ENCODE results near the gene NSUN3.
"Not testable (repeated sequence)": the region's sequence is repeated elsewhere in the genome, so short reads cannot be mapped to it uniquely, and the experiment has no call there.

NSUN3 gene

GRCh38 chr3:94062513-94063404, at the start of gene NSUN3, which contains the start of gene DHFR2:
Gene NSUN3, plus strand, starts transcription at chr3:94063061. Its CDS starts 66 bp downstream, at chr3:94063127.
Gene DHFR2, minus strand, starts transcription at chr3:94062916. Its CDS starts 1,405 bp downstream, at chr3:94061511.
- DNase-seq (ENCODE audit: low read depth): peak; percentile 96

- DNase-seq (ENCODE audit: low read depth): no peak
Measured at GRCh38 chr3:94015025-94015424, 47.8 kb upstream of the NSUN3 start.

GRCh38 chr3:94019659-94020058, 43.2 kb upstream of the NSUN3 start:
- no peak for DNase-seq (ENCODE audit: low read depth)

- DNase-seq (ENCODE audit: low read depth): no peak
Measured at GRCh38 chr3:94020293-94020692, 42.6 kb upstream of the NSUN3 start.

GRCh38 chr3:94024385-94024784, 38.5 kb upstream of the NSUN3 start:
- DNase-seq (ENCODE audit: low read depth): no peak

GRCh38 chr3:94026623-94027022, 36.2 kb upstream of the NSUN3 start:
- no peak for DNase-seq (ENCODE audit: low read depth)

GRCh38 chr3:94028093-94028837, 34.6 kb upstream of the NSUN3 start, which contains the start of gene STX19:
Gene STX19, minus strand, starts transcription at chr3:94028597. Its CDS starts 13,328 bp downstream, at chr3:94015269.
- DNase-seq (ENCODE audit: low read depth): no peak

- peak; percentile 11 for DNase-seq (ENCODE audit: low read depth)
Measured at GRCh38 chr3:94036909-94037507, 25.9 kb upstream of the NSUN3 start.

- no peak for DNase-seq (ENCODE audit: low read depth)
Measured at GRCh38 chr3:94043285-94043684, 19.6 kb upstream of the NSUN3 start.

- DNase-seq (ENCODE audit: low read depth): not testable (repeated sequence)
Measured at GRCh38 chr3:94044100-94044936, 18.5 kb upstream of the NSUN3 start.

- no peak for DNase-seq (ENCODE audit: low read depth)
Measured at GRCh38 chr3:94046533-94046932, 16.3 kb upstream of the NSUN3 start.

GRCh38 chr3:94049267-94049666, 13.6 kb upstream of the NSUN3 start:
- no peak for DNase-seq (ENCODE audit: low read depth)

GRCh38 chr3:94050546-94050945, 12.3 kb upstream of the NSUN3 start:
- no peak for DNase-seq (ENCODE audit: low read depth)

GRCh38 chr3:94061297-94061696, 1.6 kb upstream of the NSUN3 start:
- DNase-seq (ENCODE audit: low read depth): no peak

- DNase-seq (ENCODE audit: low read depth): no peak
Measured at GRCh38 chr3:94063496-94064119, 747 bp downstream of the NSUN3 start.

- DNase-seq (ENCODE audit: low read depth): no peak
Measured at GRCh38 chr3:94064243-94064860, 1.5 kb downstream of the NSUN3 start.

- no peak for DNase-seq (ENCODE audit: low read depth)
Measured at GRCh38 chr3:94065122-94065521, 2.3 kb downstream of the NSUN3 start.

GRCh38 chr3:94065819-94066480, 3.1 kb downstream of the NSUN3 start:
- no peak for DNase-seq (ENCODE audit: low read depth)

- no peak for DNase-seq (ENCODE audit: low read depth)
Measured at GRCh38 chr3:94066506-94067500, 3.9 kb downstream of the NSUN3 start.
